SU-DHL-6 (cell line): ENCODE results near the gene TNS3.

Experiments
- CTCF ChIP-seq: fragments of 200-600 bp; sonication (generic); IDR thresholded peaks from one replicate; pipeline ENCODE4 v1.5.1; 2017; ENCODE audit warnings: antibody characterized with exemption, mild to moderate bottlenecking, low read length, moderate library complexity; ENCODE audit not compliant: insufficient read depth, poor library complexity, severe bottlenecking
- EZH2phosphoT487 ChIP-seq: fragments of 200-600 bp; sonication (generic), shearing (Covaris generic); conservative IDR thresholded peaks from 2 replicates; pipeline ENCODE4 v1.6.1; 2018; ENCODE audit warnings: mild to moderate bottlenecking, antibody characterized with exemption, low read length, moderate library complexity, mixed read lengths

DNA sequence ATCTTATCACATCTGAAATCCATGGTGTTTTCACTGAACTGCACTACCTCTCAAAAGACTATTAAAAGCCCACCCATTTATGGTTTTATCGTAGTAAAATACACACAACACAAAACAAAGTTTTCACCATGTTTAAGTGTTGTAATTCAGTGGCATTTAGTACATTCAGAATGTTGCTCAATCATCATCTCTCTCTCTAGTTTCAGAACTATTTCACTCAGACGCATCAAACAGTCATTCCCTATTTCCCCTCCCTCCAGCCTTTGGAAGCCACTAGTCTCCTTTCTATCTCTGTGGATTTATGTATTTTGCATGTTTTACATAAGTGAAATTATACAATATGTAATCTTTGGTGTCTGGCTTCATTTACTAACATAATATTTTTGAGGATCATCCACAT lies 332.6 kb downstream of the TNS3 start:
- no peak for TF ChIP-seq CTCF
- TF ChIP-seq EZH2phosphoT487: no peak
